Upper lobe of right lung (tissue), 1 donor: ENCODE measurements around the gene GLB1L2. TPM values are rescaled to one million over a fixed set of nuclear protein-coding genes. Genes with fewer than 3 reads are reported as not detected.
"Not testable (repeated sequence)": the region's sequence is repeated elsewhere in the genome, so short reads cannot be mapped to it uniquely, and the experiment has no call there.

Experiments
- ATAC-seq: fragments of 200-7000 bp; cut with Tn5 transposase; one replicate; pipeline ENCODE4 v1.9.1; 2020; ENCODE audit warnings: mild to moderate bottlenecking, moderate library complexity
- DNase-seq: peaks from one replicate; pipeline ENCODE4 v3.0.0-alpha.2; 2020
- H3K27ac ChIP-seq: fragments of 200-600 bp; one replicate; pipeline ENCODE4 v1.8.0; 2022
- H3K27me3 ChIP-seq: fragments of 200-600 bp; one replicate; pipeline ENCODE4 v1.8.0; 2022; ENCODE audit warnings: mild to moderate bottlenecking
- H3K36me3 ChIP-seq: fragments of 200-600 bp; one replicate; pipeline ENCODE4 v1.8.0; 2022
- H3K4me1 ChIP-seq: fragments of 200-600 bp; one replicate; pipeline ENCODE4 v1.8.0; 2022
- H3K4me3 ChIP-seq: fragments of 200-600 bp; one replicate; pipeline ENCODE4 v1.8.0; 2022; ENCODE audit warnings: mild to moderate bottlenecking
- H3K9me3 ChIP-seq: fragments of 200-600 bp; one replicate; pipeline ENCODE4 v1.8.0; 2022
- intact Hi-C: fragments of 100-400 bp; cut with DNase I; formaldehyde crosslinking; loops from one replicate; pipeline ENCODE4 v1.11.0; 2022
- total RNA-seq: library from RNA; stranded (reverse); fragmentation: NEBNext Ultra II Directional; extraction: Animal tissue kit (Norgen Biotek cat#: 25700); gene quantifications from one replicate; pipeline ENCODE4 v1.2.1, GENCODE V29; 2021
- TF ChIP-seq, protein P1 (sequence below): fragments of 200-600 bp; IDR thresholded peaks from one replicate; pipeline ENCODE4 v1.8.0; 2022; ENCODE audit warnings: antibody characterized with exemption
- donor health status: DM: no; HTN: yes; CAD: no; lungs with severe emphysema.

GLB1L2 gene
- total RNA-seq, 1 donor from 2014 or later = 4.9 TPM

DNA sequence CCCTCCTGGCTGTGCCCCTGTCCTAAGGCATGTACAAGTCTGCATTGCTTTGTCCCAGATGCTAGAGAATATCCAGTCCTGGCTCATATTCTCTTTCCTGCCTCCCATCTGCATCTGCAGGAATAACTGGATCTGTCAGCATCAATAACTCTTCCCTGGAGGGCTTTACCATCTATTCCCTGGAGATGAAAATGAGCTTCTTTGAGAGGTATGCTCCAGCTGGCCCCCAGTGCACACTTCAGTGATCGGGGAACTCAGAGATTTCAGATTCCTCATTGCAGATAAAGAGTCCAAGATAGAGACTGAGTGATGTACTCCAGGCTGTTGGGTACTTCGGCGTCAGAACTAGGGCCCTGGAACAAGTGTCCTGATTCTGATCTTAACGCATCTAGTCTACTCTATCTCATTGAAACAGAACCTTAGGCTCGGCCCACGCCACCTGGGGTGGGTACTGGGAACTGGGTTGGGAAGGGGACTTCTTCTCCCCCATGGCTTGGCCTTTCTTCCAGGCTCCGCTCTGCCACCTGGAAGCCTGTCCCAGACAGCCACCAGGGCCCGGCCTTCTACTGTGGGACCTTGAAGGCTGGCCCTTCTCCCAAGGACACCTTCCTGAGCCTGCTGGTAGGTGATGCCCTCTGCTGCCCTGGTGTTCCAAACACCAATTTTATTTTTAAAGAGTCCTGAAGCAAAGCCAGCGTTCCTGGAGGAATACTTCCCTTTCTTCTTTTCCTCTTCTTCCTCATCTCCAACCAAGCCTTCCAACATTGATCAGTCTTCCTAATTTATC is 17.8 kb upstream of the GLB1L2 start:
- intact Hi-C loops = no loop called here
- Histone ChIP-seq H3K27ac (no peak overlapping the region), H3K36me3 (no peaks in the 10 kb centered on the region), H3K4me3 (no peak overlapping the region), H3K4me1 (no peaks in the 10 kb centered on the region), H3K27me3 (no peaks in the 10 kb centered on the region), H3K9me3 (peaks cover 7% of the 10 kb centered on the region)
- peak; percentile 39 for ATAC-seq
- TF ChIP-seq, protein P1, sequence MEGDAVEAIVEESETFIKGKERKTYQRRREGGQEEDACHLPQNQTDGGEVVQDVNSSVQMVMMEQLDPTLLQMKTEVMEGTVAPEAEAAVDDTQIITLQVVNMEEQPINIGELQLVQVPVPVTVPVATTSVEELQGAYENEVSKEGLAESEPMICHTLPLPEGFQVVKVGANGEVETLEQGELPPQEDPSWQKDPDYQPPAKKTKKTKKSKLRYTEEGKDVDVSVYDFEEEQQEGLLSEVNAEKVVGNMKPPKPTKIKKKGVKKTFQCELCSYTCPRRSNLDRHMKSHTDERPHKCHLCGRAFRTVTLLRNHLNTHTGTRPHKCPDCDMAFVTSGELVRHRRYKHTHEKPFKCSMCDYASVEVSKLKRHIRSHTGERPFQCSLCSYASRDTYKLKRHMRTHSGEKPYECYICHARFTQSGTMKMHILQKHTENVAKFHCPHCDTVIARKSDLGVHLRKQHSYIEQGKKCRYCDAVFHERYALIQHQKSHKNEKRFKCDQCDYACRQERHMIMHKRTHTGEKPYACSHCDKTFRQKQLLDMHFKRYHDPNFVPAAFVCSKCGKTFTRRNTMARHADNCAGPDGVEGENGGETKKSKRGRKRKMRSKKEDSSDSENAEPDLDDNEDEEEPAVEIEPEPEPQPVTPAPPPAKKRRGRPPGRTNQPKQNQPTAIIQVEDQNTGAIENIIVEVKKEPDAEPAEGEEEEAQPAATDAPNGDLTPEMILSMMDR = no peak
- DNase-seq = no peak

DNA sequence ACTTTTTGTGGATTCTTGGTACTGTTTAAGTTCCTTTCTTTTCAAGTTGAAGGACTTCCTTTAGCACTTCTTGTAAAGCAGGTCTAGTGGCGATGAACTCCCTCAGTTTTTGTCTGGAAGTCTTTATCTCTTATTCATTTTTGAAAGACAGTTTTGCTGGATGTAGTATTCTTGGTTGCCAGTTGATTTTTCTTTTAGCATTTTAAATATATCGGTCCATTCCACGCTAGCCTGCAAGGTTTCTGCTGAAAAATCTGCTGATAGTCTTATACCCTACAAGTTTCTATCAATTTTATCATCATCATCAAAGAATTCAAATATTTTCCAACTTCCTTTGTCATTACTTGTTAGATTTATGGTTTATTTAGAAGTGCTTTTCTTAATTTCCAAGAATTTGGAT is 14.7 kb upstream of the GLB1L2 start:
- H3K27ac ChIP-seq = no peak overlapping the region
- DNase-seq (no peak), ATAC-seq (no peak)
- H3K4me1 ChIP-seq = no peaks in the 10 kb centered on the region
- TF ChIP-seq, protein P1 = no peak
- no peak overlapping the region for H3K4me3 ChIP-seq
- H3K36me3 ChIP-seq = no peaks in the 10 kb centered on the region
- no peaks in the 10 kb centered on the region for H3K27me3 ChIP-seq
- intact Hi-C loops = no loop called here
- peaks cover 7% of the 10 kb centered on the region for H3K9me3 ChIP-seq

DNA sequence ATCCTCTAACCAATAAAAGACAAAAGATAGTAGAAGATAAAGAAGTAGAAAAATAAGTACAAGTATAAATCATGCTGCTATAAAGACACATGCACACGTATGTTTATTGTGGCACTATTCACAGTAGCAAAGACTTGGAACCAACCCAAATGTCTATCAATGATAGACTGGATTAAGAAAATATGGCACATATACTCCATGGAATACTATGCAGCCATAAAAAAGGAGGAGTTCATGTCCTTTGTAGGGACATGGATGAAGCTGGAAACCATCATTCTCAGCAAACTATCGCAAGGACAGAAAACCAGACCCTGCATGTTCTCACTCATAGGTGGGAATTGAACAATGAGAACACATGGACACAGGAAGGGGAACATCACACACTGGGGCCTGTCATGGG is 10.4 kb upstream of the GLB1L2 start:
- ATAC-seq, H3K9me3 ChIP-seq, H3K4me3 ChIP-seq, H3K36me3 ChIP-seq, DNase-seq, intact Hi-C loops, H3K27ac ChIP-seq, H3K27me3 ChIP-seq, H3K4me1 ChIP-seq: not testable (repeated sequence)

DNA sequence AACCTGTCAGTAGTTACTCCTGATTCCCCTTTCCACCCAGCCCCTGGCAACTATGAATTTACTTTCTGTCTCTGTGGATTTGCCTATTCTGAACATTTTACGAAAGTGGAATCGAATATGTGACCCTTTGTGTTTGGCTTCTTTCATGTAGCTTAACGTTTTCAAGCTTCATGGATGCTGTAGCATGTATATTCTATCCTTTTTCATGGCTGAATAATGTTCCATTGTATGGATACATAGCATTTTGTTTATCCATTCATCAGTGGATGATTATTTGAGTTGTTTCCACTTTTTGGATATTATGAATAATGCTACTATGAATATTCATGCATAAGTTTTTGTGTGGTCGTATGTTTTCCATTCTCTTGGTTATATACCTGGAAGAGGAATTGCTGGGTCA is 9.2 kb upstream of the GLB1L2 start:
- H3K4me1 ChIP-seq = no peaks in the 10 kb centered on the region
- ATAC-seq (no peak), DNase-seq (no peak)
- H3K9me3 ChIP-seq = peaks cover 4% of the 10 kb centered on the region
- no peaks in the 10 kb centered on the region for H3K36me3 ChIP-seq
- intact Hi-C loops = no loop called here
- H3K4me3 ChIP-seq = no peak overlapping the region
- H3K27ac ChIP-seq = no peak overlapping the region
- no peaks in the 10 kb centered on the region for H3K27me3 ChIP-seq
- TF ChIP-seq, protein P1 = no peak

DNA sequence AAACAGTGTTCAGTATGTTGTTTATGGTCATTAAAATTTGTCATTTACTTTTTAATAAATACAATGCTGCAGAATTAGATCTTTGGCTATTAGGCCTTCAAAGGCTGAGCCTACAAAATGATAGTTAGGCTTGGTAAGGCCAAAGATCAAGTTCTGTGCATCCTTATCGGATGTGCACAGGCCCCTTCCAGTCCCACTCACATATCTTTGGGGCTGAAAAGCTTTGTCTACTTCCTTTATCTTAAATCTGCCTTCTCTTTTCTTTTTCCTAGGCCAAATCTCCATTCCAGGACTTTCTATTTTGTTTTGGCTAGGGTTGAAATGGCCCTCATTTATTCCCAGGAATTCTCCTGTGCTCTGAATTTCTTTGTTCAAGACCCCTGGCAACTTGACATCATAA is 3.4 kb upstream of the GLB1L2 start:
- DNase-seq (no peak), ATAC-seq (no peak)
- no peak overlapping the region for H3K27ac ChIP-seq
- no peak overlapping the region for H3K4me3 ChIP-seq
- H3K4me1 ChIP-seq = no peaks in the 10 kb centered on the region
- intact Hi-C loops = no loop called here
- TF ChIP-seq, protein P1 = no peak
- H3K36me3 ChIP-seq = no peaks in the 10 kb centered on the region
- H3K27me3 ChIP-seq = peaks cover 7% of the 10 kb centered on the region
- no peaks in the 10 kb centered on the region for H3K9me3 ChIP-seq

DNA sequence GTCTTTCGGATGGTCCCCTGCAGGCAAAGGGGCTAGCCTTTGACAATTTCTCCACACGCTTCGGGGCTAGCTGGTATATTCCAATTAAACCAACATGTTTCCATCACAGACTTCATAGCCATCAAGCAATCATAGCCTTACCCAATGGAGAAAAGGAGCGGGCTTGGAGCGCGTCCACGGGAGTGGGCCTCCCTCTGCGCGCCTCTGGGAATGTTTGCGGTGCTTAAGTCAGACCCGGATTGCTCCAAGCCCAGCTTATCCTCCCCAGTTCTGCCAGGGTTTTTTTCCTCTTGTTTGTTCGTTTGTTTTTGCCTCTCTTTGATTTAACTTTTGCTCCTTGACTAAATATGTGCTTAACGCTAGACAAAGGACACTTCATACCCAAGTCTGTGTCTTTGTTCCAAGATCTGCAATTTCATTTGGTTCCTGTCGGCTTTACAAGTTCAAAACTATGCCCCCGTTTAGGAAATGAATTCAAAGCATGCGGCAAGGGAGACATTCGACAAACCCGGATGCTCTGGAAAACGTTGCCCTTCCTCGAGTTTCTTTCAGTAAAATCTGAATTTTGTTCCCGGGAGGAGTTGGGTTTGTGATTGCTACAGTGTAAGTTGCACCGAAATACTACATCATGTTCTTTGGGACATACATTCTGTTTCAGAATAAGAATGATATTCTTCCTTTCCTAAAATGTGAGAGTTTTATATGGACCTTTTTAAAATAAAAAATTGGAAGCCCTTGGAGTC is 1.0 kb upstream of the GLB1L2 start:
- intact Hi-C loops = no loop called here
- peaks cover 7% of the 10 kb centered on the region for H3K27me3 ChIP-seq
- H3K9me3 ChIP-seq = no peaks in the 10 kb centered on the region
- H3K36me3 ChIP-seq = no peaks in the 10 kb centered on the region
- DNase-seq (no peak), ATAC-seq (no peak)
- H3K27ac ChIP-seq = no peak overlapping the region
- TF ChIP-seq, protein P1 = no peak
- H3K4me3 ChIP-seq = peak overlapping the region; percentile 42
- no peaks in the 10 kb centered on the region for H3K4me1 ChIP-seq
